Natural killer cell (primary cell): ENCODE data around the gene KAZN. TPM values are rescaled to one million over a fixed set of nuclear protein-coding genes. Genes with fewer than 3 reads are reported as not detected.

Experiments
- ATAC-seq, 3 donors: fragments of 150-1000 bp in 2 of 3; fragments of 200-7000 bp in 1 of 3; cut with Tn5 transposase; 1 replicate in 1 of 3; 2 replicates in 2 of 3; pipeline ENCODE4 v1.10.0; 2021; ENCODE audit warnings: mild to moderate bottlenecking in 2 of 3, moderate library complexity in 2 of 3
- DNase-seq, 2 donors: peaks; one replicate each; pipeline versions ENCODE4 v3.0.0 to v3.0.0-alpha.2; 2013 to 2021; ENCODE audit warnings: mixed read lengths in 1 of 2
- H3K27ac ChIP-seq: one replicate; pipeline ENCODE4 v1.5.1; 2013; ENCODE audit warnings: mild to moderate bottlenecking, low read length
- H3K27me3 ChIP-seq: one replicate; pipeline ENCODE4 v1.6.1; 2013; ENCODE audit warnings: low read length; ENCODE audit not compliant: control insufficient read depth, insufficient read depth
- H3K36me3 ChIP-seq: one replicate; pipeline ENCODE4 v1.6.1; 2013; ENCODE audit warnings: low read length; ENCODE audit not compliant: control insufficient read depth, insufficient read depth
- H3K4me1 ChIP-seq: one replicate; pipeline ENCODE4 v1.6.1; 2013; ENCODE audit warnings: low read length; ENCODE audit not compliant: control insufficient read depth, insufficient read depth
- H3K4me3 ChIP-seq: one replicate; pipeline ENCODE4 v1.5.1; 2013; ENCODE audit warnings: low read length
- H3K9me3 ChIP-seq: one replicate; pipeline ENCODE4 v1.6.1; 2013; ENCODE audit warnings: low read length; ENCODE audit not compliant: control insufficient read depth, insufficient read depth
- H3K27ac Mint-ChIP-seq, 2 donors: one replicate each; pipeline ENCODE4 v1.8.0; 2022; ENCODE audit warnings: mild to moderate bottlenecking in 2 of 2, mixed read lengths in 2 of 2, moderate library complexity in 1 of 2
- H3K27me3 Mint-ChIP-seq, 2 donors: one replicate each; pipeline ENCODE4 v1.8.0; 2022; ENCODE audit warnings: low read depth in 2 of 2, mixed read lengths in 2 of 2
- H3K36me3 Mint-ChIP-seq: one replicate; pipeline ENCODE4 v1.8.0; 2022; ENCODE audit warnings: mixed read lengths
- H3K4me1 Mint-ChIP-seq, 2 donors: one replicate each; pipeline ENCODE4 v1.8.0; 2022; ENCODE audit warnings: mixed read lengths in 2 of 2
- H3K4me3 Mint-ChIP-seq: one replicate; pipeline ENCODE4 v1.8.0; 2022; ENCODE audit warnings: mild to moderate bottlenecking, moderate library complexity, mixed read lengths
- H3K9me3 Mint-ChIP-seq, 2 donors: one replicate each; pipeline ENCODE4 v1.8.0; 2022; ENCODE audit warnings: mixed read lengths in 2 of 2
- WGBS: methylation state at CpG from one replicate; pipeline ENCODE4 v1.1.7; 2013; ENCODE audit warnings: missing lambda C conversion rate; ENCODE audit not compliant: insufficient coverage; 5-methylcytosine and 5-hydroxymethylcytosine counted together
- intact Hi-C: fragments of 100-400 bp; cut with micrococcal nuclease; formaldehyde crosslinking; loops from one replicate; pipeline ENCODE4 v1.14.2; 2022
- total RNA-seq, 4 donors: library from RNA; stranded (reverse); fragments of 120-200 nt in 1 of 4; gene quantifications; one replicate each; pipeline versions ENCODE4 v1.2.3 to v1.2.4, GENCODE V29; 2013 to 2022
- TF ChIP-seq, protein P1 (sequence below): fragments of 200-600 bp; IDR thresholded peaks from one replicate; pipeline ENCODE4 v1.8.0; 2022; ENCODE audit warnings: antibody characterized with exemption

The KAZN gene
- total RNA-seq, 3 donors from 2014 or later (not counting 1 experiment from before 2014, with no cell fraction given) = 1.2 to 2.0 (median 1.7) TPM

- H3K9me3 Mint-ChIP-seq = peaks cover 6 to 15% of the 10 kb centered on the region in 2 donors
- Histone ChIP-seq H3K4me1 (no peaks in the 10 kb centered on the region), H3K27ac (no peak overlapping the region), H3K9me3 (peaks cover 11% of the 10 kb centered on the region), H3K27me3 (no peaks in the 10 kb centered on the region), H3K4me3 (no peak overlapping the region), H3K36me3 (no peaks in the 10 kb centered on the region)
- WGBS = 13% methylated on average over 2 of the region's 2 CpGs
- TF ChIP-seq, protein P1, sequence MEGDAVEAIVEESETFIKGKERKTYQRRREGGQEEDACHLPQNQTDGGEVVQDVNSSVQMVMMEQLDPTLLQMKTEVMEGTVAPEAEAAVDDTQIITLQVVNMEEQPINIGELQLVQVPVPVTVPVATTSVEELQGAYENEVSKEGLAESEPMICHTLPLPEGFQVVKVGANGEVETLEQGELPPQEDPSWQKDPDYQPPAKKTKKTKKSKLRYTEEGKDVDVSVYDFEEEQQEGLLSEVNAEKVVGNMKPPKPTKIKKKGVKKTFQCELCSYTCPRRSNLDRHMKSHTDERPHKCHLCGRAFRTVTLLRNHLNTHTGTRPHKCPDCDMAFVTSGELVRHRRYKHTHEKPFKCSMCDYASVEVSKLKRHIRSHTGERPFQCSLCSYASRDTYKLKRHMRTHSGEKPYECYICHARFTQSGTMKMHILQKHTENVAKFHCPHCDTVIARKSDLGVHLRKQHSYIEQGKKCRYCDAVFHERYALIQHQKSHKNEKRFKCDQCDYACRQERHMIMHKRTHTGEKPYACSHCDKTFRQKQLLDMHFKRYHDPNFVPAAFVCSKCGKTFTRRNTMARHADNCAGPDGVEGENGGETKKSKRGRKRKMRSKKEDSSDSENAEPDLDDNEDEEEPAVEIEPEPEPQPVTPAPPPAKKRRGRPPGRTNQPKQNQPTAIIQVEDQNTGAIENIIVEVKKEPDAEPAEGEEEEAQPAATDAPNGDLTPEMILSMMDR = no peak
- H3K4me3 Mint-ChIP-seq = no peak overlapping the region
- ATAC-seq = no peak
- no peak for DNase-seq
- H3K36me3 Mint-ChIP-seq = peaks cover 9% of the 10 kb centered on the region
- no peak overlapping the region for H3K27ac Mint-ChIP-seq
- H3K4me1 Mint-ChIP-seq = no peaks in the 10 kb centered on the region
- intact Hi-C loops = no loop called here
- peaks cover 10 to 13% of the 10 kb centered on the region in 2 donors for H3K27me3 Mint-ChIP-seq
These were observed 245.9 kb downstream of the KAZN start for GRCh38 chr1:14844356-14844755.

DNA sequence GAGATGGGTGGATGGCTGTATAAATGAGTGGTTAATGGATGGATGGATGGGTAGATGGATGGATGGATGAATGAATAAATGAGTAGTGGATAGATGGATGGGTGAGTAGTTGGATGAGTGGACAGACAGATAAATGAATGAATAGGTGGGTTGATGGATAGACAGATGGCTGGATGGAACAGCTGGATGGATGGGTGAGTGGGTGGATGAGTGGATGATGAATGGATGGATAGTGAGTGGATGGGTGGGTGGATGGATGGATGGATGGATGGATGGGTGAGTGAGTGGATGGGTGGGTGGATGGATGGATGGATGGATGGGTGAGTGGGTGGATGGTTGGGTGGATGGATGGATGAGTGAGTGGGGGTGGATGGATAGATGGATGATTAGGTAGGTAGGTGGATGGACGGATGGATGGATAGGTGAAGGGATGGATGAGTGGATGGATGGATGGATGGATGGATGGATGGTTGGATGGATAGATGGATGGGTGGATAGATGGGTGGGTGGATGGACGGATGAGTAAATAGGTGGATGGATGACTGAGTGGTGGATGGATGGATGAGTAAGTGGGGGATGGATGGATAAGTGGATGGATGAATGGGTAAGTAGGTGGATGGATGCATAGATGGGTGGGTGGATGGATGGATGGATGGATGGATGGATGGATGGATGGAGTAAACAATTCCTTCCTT, 246.6 kb downstream of the KAZN start:
- Mint-ChIP-seq H3K9me3 (peaks cover 6 to 15% of the 10 kb centered on the region in 2 donors), H3K36me3 (peaks cover 9% of the 10 kb centered on the region), H3K4me3 (no peak overlapping the region), H3K4me1 (no peaks in the 10 kb centered on the region), H3K27ac (no peak overlapping the region), H3K27me3 (peaks cover 10 to 13% of the 10 kb centered on the region in 2 donors)
- Histone ChIP-seq H3K36me3 (no peaks in the 10 kb centered on the region), H3K4me1 (no peaks in the 10 kb centered on the region), H3K27me3 (no peaks in the 10 kb centered on the region), H3K4me3 (no peak overlapping the region), H3K27ac (no peak overlapping the region), H3K9me3 (peaks cover 11% of the 10 kb centered on the region)
- intact Hi-C loops = no loop called here
- no peak for DNase-seq
- TF ChIP-seq, protein P1 = no peak
- WGBS = 92% methylated on average over 2 of the region's 2 CpGs
- no peak for ATAC-seq

DNA sequence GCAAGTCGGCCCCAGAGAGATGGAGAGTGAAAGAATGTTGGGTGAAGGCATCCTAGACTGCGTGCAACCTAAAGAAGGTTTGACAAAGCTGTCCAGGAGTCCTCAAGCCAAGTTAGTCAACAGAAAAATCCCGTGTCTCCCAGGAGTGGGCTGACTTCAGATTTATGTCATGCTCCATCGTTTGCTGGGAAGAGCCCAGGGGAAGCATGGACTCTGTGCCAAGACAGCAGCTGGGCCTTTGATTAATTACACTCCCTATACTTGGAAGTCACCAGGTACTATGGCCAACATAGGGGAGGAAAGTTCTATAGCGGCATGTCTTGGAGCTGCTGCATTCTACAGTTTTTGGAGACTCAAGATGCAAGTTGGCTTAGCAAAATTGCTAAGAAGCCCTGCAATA, 247.4 kb downstream of the KAZN start:
- WGBS = 87% methylated on average over 5 of the region's 5 CpGs
- peaks cover 11% of the 10 kb centered on the region for H3K9me3 ChIP-seq
- ATAC-seq = no peak
- TF ChIP-seq, protein P1 = no peak
- H3K27ac ChIP-seq = no peak overlapping the region
- H3K9me3 Mint-ChIP-seq = peaks cover 6 to 15% of the 10 kb centered on the region in 2 donors
- H3K27me3 Mint-ChIP-seq = peaks cover 9 to 10% of the 10 kb centered on the region in 2 donors
- no peak overlapping the region for H3K4me3 Mint-ChIP-seq
- no peaks in the 10 kb centered on the region for H3K4me1 ChIP-seq
- no peaks in the 10 kb centered on the region for H3K4me1 Mint-ChIP-seq
- no peak for DNase-seq
- intact Hi-C loops = no loop called here
- H3K36me3 Mint-ChIP-seq = peaks cover 9% of the 10 kb centered on the region
- H3K27me3 ChIP-seq = no peaks in the 10 kb centered on the region
- H3K4me3 ChIP-seq = no peak overlapping the region
- H3K27ac Mint-ChIP-seq = no peak overlapping the region
- no peaks in the 10 kb centered on the region for H3K36me3 ChIP-seq

- no peaks in the 10 kb centered on the region for H3K4me1 ChIP-seq
- no peak overlapping the region for H3K4me3 ChIP-seq
- Mint-ChIP-seq H3K4me1 (no peaks in the 10 kb centered on the region), H3K27me3 (peaks cover 9 to 10% of the 10 kb centered on the region in 2 donors), H3K36me3 (peaks cover 6% of the 10 kb centered on the region), H3K4me3 (no peak overlapping the region), H3K9me3 (peaks cover 4 to 15% of the 10 kb centered on the region in 2 donors), H3K27ac (no peak overlapping the region)
- no peaks in the 10 kb centered on the region for H3K36me3 ChIP-seq
- intact Hi-C loops = no loop called here
- no peak overlapping the region for H3K27ac ChIP-seq
- DNase-seq = no peak
- 84% methylated on average over 4 of the region's 4 CpGs for WGBS
- TF ChIP-seq, protein P1 = no peak
- H3K9me3 ChIP-seq = peaks cover 6% of the 10 kb centered on the region
- no peaks in the 10 kb centered on the region for H3K27me3 ChIP-seq
- no peak for ATAC-seq
These were observed 248.2 kb downstream of the KAZN start for GRCh38 chr1:14846688-14847087.
